Measurements from ENCODE around the gene C12orf75. TPM values are rescaled to one million over a fixed set of nuclear protein-coding genes. Genes with fewer than 3 reads are reported as not detected.

The C12orf75 gene
- total and polyA plus RNA-seq, 2 experiments from 2014 or later, result 43.9 to 69.8 TPM

GRCh38 chr12:105281694-105282049 is 48.8 kb upstream of the C12orf75 start:
- DNase-seq (ENCODE audit: low spot score) (peak; percentile 35), ATAC-seq (peak; percentile 27; the same call in 2 of the 3 replicates)
- TF ChIP-seq ZNF462 (CRISPR knock-in tag; IDR thresholded peaks at IDR 0.05) (no peak), POLR2AphosphoS5 (IDR thresholded peaks at IDR 0.05; ENCODE audit: low read depth) (no peak), ZNF114 (CRISPR knock-in tag; IDR thresholded peaks at IDR 0.05) (no peak), CREB1 (CRISPR knock-in tag; IDR thresholded peaks at IDR 0.05; ENCODE audit: low read depth) (no peak), REST (IDR thresholded peaks at IDR 0.05; ENCODE audit: unreplicated experiment) (no peak), CTCF (conservative IDR thresholded peaks at IDR 0.05; ENCODE audit: low read depth in 2 of 2) (0 out of 4 replicates have a peak, but pooled peaks of 1 of the 2 experiments have one; percentile 7)
- Mint-ChIP-seq H3K36me3 (ENCODE audit: low read depth) (no peaks in the 10 kb centered on the region), H3K27me3 (ENCODE audit: insufficient read depth, low read depth, poor library complexity) (peaks cover 2% of the 10 kb centered on the region), H3K4me1 (peaks cover under 1% of the 10 kb centered on the region; the same call in 1 of the 3 replicates), H3K27ac (no peak overlapping the region), H3K4me3 (no peak overlapping the region), H3K9me3 (no peaks in the 10 kb centered on the region)
- no peaks in the 10 kb centered on the region for H3K27me3 ChIP-seq (ENCODE audit: insufficient read depth)
- H2AFZ ChIP-seq, result 0 out of 2 replicates have a peak overlapping the region, but pooled peaks have one; percentile 52
- H3K79me2 ChIP-seq (replicated peaks; ENCODE audit: insufficient read depth), result no peaks in the 10 kb centered on the region
- no peaks in the 10 kb centered on the region for H3K36me3 ChIP-seq (ENCODE audit: insufficient read depth)
- no peak overlapping the region for H3K4me3 ChIP-seq
- H3K9me2 ChIP-seq (ENCODE audit: insufficient read depth), result no peaks in the 10 kb centered on the region
- no peak overlapping the region for H3K4me2 ChIP-seq
- no peaks in the 10 kb centered on the region for H4K20me1 ChIP-seq (replicated peaks; ENCODE audit: insufficient read depth)
- no peaks in the 10 kb centered on the region for H3F3A ChIP-seq (replicated peaks; ENCODE audit: low read depth)
- H3K27ac ChIP-seq (ENCODE audit: low read depth), result no peak overlapping the region
- H3K4me1 ChIP-seq (ENCODE audit: insufficient read depth), result 0 out of 2 replicates have a peak, but pooled peaks cover under 1% of the 10 kb centered on the region

Measured in GM23338 (cell line).